Measurements from ENCODE around the gene NACC2.

Gene NACC2

DNA sequence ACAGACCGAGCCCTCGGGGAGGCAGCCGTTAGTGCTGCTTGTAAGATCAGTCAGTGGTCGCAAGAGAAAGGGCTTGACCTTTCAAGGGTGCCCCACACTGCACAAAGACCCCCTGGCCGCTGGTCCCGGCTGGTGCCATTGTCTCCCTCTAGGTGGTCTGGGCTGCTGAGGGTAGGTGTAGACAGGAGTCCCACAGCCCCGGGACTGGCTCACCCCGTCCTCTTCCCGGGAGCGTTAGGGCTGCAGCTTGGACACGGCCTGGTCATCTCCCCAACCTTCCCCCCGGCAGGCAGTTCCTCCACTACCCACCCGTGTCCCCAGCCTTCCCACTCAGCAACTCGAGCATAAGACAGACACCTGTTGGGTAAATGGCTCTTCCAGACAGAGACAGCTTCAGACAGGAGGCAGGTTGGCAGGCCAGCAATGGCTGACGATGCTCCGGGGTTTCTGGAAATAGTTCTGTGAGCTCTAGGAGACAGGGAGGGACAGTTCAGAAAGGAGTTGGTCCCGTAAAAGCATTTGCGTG is 38.9 kb upstream of the NACC2 start:
- no peak for TF ChIP-seq CTCF (IDR thresholded peaks at IDR 0.05; ENCODE audit: borderline replicate concordance, control extremely low read depth, extremely low read depth, insufficient read depth, missing control alignments)
- no peak for DNase-seq (ENCODE audit: low spot score)
- in situ Hi-C loops (cut with MboI; ENCODE audit: low sequenced_read_pairs, unreplicated experiment): no loop called here

DNA sequence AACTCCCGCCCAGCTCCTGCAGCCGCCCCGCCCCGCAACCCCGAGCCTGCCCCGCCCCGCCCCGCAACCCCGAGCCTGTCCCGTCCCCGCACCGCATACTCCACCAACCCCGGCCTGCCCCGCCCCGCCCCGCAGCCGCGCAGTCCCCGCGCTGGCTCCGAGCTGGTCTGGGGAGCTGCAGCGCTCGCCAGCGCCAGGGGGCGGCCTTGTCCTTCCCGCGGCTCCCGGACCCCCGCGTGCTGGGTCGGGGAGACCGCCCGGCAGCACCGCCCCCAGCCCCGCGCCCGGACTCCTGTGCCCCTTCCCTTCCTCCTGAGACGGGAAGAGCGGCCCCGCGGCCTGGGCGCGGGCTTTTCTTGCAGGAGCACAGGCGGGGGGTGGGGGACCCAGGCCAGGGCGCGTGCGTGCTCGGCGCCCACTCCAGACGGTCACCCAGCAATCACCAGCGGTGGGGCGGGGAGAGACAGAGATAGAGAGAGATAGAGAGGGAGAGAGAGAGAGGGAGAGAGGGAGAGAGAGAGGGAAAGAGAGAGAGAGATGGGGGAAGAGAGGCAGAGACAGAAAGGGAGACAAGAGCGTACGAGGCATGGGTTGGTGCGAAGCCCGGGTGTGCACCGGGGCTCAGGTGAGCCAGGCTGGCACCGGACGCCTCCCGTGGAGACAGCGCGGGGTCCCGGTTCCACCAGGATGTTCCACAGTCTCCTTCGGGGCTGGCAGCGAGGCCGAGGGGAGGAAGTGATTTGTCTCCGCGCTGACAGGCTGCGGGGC is 38.3 kb upstream of the NACC2 start:
- peak; percentile 38 for TF ChIP-seq CTCF (IDR thresholded peaks at IDR 0.05; ENCODE audit: borderline replicate concordance, control extremely low read depth, extremely low read depth, insufficient read depth, missing control alignments)
- DNase-seq (ENCODE audit: low spot score): peak; percentile 72
- in situ Hi-C loops (cut with MboI; ENCODE audit: low sequenced_read_pairs, unreplicated experiment): no loop called here

DNA sequence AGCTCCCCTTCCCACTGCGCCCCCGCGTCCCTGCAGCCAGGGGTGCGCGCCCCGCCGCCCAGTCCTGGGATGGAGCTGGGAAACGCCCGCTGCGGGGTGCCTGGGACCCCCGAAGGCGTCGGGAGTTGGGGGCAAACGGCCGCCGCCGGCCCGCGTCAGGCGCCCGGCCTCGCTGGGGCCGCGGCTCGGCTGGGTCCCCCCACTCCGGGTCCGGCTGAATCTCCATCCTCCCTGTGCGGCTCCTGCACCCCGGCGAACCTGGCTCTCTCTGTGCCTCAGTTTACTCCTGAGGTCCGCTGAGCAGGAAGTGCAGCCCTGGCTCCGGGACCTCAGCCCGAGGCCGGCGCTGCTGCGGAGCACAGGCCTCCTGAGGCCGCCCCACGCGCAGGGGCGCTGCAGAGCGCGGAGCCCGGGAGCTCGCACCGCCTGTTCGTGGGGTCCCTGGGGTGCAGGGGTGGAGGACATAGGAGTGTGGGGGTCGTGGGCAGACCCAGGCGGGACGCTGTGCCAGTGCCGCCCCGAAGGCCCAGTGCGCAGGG is 37.5 kb upstream of the NACC2 start:
- TF ChIP-seq CTCF (IDR thresholded peaks at IDR 0.05; ENCODE audit: borderline replicate concordance, control extremely low read depth, extremely low read depth, insufficient read depth, missing control alignments): no peak
- in situ Hi-C loops (cut with MboI; ENCODE audit: low sequenced_read_pairs, unreplicated experiment): no loop called here
- no peak for DNase-seq (ENCODE audit: low spot score)

- TF ChIP-seq CTCF (IDR thresholded peaks at IDR 0.05; ENCODE audit: borderline replicate concordance, control extremely low read depth, extremely low read depth, insufficient read depth, missing control alignments): no peak
- no peak for DNase-seq (ENCODE audit: low spot score)
- in situ Hi-C loops (cut with MboI; ENCODE audit: low sequenced_read_pairs, unreplicated experiment): no loop called here
Measured at GRCh38 chr9:136131629-136132511, 36.8 kb upstream of the NACC2 start.

- in situ Hi-C loops (cut with MboI; ENCODE audit: low sequenced_read_pairs, unreplicated experiment): no loop called here
- TF ChIP-seq CTCF (IDR thresholded peaks at IDR 0.05; ENCODE audit: borderline replicate concordance, control extremely low read depth, extremely low read depth, insufficient read depth, missing control alignments): no peak
- no peak for DNase-seq (ENCODE audit: low spot score)
Measured at GRCh38 chr9:136129176-136129575, 34.1 kb upstream of the NACC2 start.

DNA sequence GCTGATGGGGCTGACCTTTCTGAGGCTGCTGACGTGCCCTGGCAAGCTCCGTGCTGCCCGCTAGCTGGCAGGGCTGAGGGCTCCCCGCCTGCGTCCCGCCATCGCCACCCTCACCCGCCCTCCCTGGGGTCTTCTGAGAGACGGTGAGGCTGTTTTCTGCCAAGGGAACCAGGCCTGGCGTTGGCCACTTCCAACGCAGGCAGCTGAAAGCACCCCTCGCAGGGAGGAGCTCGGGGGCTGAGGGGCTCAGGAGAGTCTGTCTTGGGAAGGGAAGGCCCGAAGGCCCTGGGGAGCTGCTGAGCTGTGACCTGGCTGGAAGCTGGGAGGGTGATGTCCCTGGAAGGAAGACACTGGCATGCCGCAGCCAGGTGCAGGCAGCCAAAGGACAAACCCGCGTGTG is 33.3 kb upstream of the NACC2 start:
- DNase-seq (ENCODE audit: low spot score): no peak

More for the DNA sequence above, 33.3 kb upstream of the NACC2 start:
- no peak for TF ChIP-seq CTCF (IDR thresholded peaks at IDR 0.05; ENCODE audit: borderline replicate concordance, control extremely low read depth, extremely low read depth, insufficient read depth, missing control alignments)
- in situ Hi-C loops (cut with MboI; ENCODE audit: low sequenced_read_pairs, unreplicated experiment): no loop called here
